GM19328 (cell line): ENCODE results near the gene COL5A1.
"Not testable (repeated sequence)": the region's sequence is repeated elsewhere in the genome, so short reads cannot be mapped to it uniquely, and the experiment has no call there.

Experiments used
- ATAC-seq: cut with Tn5 transposase; IDR thresholded peaks from one replicate; pipeline ENCODE4 v1.9.1; 2021; ENCODE audit warnings: mild to moderate bottlenecking, moderate library complexity; ENCODE audit not compliant: unreplicated experiment

COL5A1 gene

DNA sequence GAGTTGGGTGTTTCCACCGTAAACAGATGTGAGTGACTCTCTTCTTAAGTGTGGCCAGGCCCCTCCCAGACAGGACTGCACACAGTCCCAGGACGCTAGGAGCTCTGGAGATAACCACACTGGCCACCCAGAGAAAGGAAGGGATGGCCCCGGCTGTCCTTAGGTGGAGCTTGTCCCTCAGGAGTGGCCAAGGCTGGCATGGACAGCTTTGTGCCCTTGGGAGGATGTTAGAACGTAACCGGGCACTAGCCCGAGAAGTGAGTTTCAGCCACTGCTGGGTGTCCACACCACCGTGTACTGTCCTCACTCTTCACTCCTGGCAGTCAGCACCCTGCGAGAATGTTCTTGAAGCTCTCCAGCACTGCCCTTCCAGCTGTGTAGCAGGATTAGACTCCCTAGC is 203.2 kb downstream of the COL5A1 start:
- ATAC-seq = no peak

DNA sequence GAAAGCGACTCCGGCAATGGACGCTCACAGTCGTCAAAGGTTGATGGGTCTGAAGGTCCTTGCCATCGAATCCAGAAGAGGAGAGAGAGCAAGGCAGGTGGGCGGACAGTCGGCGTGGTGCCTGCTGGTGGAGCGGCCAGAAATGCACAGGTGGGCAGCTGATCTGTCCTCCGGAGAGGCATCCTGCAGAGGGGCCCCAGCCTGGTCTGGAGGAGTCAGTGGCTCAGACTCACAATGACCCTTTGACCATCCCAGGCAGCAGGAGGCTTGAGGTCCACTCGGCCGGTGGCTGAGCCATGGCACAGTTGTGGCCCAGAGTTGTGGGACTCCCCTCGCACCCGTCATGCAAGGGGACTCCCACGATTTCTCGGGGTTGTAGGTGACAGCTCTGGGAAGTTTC is 204.6 kb downstream of the COL5A1 start:
- ATAC-seq = no peak

DNA sequence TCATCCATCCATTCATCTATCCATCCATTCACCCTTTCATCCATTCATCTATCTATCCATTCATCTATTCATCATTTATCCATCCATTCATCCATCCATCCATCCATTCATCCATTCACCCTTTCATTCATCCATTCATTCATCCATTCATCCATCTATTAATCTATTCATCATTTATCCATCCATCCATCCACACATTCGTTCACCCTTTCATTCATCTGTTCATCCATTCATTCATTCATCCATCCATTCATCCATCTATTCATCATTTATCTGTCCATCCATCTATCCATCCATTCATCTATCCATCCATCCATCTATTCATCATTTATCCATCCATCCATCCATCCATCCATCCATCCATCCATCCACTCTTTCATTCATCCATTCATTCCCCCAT is 205.1 kb downstream of the COL5A1 start:
- no peak for ATAC-seq

DNA sequence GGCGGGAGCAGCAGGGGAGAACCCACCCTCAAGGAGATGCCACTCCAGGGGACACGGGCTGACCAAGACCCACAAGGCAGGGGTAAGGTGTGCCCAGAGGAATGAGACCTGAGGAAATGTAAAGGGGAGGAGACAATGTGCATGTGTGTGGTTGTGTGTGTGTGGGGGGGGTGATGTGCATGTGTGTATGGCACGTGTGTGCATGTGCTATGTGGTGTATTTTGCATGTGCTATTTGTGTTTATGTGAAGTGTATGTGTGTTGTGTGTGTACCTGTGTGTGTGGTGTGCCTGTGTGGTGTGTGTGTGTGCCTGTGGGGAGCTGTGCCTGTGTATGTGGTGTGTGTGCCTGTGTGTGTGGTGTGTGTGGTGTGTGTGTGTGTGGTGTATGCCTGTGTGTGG is 205.5 kb downstream of the COL5A1 start:
- ATAC-seq = no peak

DNA sequence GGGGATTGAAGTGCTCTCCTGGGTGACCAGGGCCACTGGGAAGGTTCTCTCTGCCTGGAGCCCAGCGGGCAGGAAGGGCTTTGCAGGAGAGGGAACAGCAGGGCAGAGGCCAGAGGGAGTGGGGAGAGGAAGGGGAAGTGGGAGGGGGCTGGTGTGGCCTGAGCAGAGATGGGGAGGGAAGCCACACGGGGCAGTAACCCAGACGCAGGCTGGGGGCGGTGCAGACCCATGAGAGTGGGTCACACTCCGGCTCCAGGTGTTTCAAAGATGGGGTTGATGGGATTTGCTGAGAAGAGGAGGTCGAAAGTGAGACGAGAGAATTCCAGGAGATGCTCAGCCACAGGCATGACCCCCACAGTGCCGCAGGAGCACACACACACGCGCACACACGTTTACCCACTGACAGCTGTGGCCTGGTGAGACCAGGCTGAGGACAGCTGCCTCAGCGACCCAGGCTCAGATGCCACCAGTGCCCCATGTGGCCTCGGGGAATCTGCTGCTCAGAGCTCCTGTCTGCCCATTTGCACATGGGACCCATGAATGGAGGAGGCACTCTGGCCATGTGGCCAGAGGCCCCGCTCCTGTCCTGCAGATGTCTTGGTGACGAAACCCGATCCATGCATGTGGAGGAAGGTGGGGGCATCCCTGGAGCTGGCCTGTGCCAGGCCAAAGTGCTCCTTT is 206.3 kb downstream of the COL5A1 start:
- no peak for ATAC-seq

DNA sequence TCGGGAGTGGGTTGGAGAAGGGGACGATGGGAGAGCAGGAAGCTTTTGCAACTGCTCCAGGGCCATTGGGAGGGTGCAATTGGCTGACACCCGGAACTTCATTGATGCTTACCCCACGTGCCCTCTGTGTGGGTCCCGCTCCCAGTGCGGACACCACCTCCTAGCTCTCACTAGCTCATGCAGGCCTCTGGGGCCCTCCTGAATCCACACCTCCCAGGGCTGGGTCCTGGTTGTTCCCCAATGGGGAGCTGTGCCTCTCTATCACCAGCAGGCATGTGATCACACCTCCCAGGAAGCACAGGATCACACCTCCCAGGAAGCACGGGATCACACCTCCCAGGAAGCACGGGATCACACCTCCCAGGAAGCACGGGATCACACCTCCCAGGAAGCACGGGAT is 206.9 kb downstream of the COL5A1 start:
- ATAC-seq = no peak

DNA sequence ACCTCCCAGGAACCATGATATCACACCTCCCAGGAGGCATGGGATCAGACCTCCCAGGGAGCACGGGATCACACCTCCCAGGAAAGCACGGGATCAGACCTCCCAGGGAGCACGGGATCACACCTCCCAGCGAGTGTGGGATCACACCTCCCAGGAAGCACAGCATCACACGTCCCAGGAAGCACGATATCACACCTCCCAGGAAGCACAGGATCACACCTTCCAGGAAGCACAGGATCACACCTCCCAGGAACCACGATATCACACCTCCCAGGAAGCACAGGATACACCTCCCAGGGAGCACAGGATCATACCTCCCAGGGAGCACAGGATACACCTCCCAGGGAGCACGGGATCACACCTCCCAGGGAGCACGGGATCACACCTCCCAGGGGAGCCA is 209.0 kb downstream of the COL5A1 start:
- ATAC-seq = no peak

DNA sequence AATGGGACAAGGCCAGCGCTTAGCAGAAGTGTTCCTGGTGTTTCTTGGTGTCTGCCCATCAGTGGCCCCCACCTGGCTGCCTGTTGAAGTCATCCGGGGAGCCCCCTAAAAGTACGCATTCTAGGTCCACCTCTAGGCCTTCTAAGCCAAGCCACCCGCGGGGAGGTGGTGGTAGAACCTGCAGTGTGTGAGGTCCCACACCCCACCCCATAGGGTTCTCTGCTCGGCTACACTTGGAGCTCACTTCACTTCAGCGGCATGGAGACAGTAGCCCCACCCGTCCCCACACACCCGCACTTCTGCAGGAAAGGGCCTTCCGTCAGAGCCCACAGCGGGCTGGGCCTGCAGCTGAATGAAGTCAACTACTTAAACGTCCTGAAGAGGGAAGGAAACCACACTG is 209.4 kb downstream of the COL5A1 start:
- no peak for ATAC-seq

DNA sequence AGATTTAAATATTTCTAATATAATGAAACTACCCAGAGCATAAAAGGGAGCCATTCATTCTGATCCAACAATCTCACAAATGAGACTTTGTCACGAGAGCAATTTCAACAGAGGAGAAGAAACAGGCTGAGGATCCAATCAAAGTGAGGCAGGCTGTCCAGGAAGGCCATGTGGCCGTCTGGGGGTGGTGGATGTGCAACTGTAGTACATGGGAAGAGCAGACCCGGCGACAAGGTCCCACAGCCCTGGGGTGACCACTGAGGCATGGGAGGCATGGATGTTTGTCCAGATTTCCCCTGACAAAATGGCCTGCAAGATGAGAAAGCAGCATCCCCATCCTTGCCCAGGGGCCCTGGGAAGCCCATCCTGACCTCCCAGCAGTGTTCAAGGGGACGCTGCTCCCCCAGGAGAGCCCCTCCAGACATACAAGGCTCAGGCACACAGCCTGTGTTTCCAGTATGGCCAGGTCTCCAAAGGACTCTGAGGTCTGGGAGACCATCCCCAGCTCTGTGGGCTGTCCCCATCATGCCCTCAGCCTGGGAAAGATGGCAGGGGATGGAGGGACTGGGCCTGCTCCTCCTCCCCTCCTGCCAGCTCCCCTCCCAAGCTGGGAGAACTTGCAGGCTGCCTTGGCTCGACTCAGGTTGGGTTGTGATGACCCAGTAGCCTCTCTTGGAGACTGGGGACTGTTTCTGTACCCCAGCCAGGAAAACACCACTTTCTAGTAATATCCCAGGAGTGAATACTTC is 211.5 kb downstream of the COL5A1 start:
- no peak for ATAC-seq

DNA sequence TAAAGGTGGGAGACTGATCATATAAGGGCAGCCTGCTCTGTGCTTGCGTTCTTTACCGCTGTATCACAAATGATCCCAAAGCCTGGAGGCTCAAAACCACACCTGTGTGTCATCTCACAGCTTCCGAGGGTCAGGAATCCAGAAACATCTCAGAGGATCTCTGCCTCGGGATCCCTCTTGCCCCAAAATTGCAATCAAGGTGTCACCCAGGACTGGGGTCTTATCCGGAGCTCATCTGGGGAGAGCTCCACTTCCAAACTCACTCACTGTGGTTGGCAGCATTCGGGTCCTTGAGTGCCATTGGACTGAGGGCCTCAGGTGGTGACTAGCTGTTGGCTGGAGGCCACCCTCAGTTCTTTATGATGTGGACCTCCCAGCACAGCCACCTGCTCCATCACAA is 212.3 kb downstream of the COL5A1 start:
- no peak for ATAC-seq

DNA sequence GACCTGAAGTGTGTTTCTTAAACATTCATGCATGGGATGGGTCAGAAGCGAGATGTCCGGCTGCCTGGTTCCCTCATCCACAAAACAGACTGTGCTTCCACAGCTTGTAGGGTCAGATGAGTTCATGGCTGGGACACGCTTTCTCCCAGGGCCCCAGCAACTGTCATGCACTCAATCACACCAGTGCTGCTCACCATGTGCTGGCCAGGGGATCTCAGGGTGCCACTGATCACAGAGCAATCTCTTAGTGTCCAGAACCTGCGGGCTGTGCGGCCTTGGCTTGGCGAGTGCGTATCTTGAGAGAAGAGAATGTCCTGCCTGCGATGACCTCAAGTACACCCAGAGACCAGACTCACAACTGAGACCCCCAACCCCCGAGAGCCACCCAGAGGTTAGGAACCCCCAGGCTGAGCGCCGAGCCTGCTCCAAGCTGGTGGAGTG is 213.0 kb downstream of the COL5A1 start:
- no peak for ATAC-seq

DNA sequence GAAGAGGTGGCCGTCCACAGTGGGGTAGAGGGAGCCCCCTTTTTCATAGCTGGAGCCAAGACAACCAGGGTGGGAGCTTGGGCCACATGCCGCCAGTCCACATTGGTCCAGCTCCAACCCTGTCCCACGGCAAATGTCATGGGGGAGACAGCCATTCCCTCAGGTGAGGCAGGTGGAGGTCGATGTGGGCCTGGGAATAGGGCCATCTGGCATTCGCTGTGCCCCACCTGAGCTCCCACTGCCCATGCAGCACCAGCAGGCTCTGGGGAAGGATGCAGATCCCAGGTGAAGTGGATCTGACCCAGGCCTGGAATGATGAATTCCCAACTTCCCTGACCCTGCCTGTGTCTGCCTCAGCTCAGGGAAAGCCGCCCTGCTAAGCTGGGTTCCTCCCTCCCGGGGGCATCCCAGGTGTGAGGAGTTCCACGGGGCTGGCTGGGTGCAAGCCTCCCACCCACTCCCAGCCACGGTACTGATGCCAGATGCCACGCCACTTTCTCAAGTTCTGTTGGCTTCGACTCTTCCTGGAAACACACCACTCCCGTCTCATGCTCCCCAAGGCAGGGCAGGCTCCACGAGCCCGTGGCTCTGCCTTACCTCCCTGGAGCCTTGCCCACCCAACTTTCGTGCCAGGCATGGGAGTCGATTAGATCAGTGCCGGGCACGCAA is 213.8 kb downstream of the COL5A1 start:
- no peak for ATAC-seq

DNA sequence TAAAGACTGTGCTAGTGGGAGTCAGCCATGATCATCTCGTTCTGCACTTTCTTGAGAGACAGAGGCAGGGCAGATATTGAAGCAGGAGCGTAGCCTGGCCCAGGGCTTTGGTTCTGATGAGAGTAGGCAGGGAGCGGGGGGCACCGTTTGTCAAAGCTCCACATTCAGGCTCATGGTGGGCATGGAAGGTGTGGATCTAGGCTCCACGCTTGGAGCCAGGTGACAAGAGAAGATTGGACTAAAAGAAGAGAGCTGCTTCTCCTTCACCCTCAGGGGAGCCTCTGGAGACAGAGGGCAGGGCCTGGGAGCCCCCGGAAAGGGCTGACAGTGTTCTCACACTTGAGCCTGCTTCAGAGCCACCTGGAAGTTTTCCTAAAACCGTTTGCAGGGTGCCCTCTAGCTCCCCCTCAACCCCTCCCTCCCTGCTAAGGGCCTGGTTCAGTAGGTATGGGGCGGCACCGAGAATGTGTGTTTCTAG is 214.3 kb downstream of the COL5A1 start:
- no peak for ATAC-seq

DNA sequence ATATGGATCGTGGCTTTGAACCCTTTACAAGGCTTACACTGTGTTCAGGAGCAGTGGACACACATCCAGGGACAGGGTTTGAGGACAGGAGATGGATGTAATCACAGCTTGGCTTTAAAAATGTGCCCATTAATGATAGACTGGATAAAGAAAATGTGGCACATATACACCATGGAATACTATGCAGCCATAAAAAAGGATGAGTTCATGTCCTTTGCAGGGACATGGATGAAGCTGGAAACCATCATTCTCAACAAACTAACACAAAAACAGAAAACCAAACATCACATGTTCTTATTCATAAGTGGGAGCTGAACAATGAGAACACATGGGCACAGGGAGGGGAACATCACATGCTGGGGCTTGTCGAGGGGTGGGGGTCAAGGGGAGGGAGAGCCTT is 215.8 kb downstream of the COL5A1 start:
- ATAC-seq = not testable (repeated sequence)

DNA sequence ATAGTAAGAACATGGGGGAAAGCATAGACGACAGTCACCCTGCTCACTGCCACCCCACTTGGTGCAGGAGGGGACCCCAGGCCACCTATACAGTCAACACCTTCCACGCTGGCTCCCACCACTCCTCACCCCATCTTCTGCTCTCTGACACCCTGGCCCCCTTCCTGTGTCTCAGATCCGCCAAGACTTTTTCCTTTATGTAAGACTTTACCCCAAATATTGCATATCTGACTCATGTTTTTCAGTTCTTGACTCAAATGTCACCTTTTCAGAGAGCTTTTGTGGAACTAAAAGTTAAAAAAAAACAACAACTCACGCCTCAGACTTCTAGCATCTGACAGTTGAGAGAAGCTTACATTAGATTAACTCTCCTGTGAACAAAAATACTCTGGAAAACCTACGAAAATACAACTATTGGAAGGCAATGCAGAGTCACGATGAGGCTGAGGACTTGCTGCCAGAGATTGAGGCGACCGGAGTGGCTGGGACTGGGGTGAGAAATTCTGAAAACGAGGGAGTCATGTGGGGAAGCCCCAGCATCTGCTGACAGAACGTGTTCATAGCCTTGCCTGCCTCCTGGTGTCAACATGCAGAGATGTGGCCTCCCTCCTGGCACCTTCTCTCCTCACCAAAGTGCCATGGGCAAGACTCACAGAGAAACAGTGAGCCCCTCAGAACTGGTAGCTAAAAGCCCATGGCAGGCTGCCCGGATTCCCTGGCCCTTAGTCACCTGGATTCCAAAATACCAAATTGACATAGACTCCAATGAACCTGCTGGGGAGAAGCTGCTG is 216.6 kb downstream of the COL5A1 start:
- peak; percentile 65 for ATAC-seq

DNA sequence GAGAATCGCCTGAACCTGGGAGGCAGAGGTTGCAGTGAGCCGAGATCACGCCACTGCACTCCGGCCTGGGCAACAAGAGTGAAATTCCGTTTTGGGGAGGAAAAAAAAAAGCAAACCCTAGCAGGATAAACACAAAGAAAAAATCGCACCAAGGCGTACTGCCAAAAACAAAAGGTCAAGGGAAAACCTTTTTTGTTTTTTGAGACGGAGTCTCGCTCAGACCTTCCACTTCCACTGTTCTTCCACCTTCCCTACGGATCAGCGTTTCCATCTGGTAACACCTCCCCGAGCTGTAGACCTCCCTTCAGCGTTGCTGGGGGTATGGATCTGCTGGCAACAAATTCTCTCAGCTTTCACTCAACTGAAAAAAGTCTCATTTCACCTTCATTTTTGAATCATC is 218.9 kb downstream of the COL5A1 start:
- no peak for ATAC-seq

DNA sequence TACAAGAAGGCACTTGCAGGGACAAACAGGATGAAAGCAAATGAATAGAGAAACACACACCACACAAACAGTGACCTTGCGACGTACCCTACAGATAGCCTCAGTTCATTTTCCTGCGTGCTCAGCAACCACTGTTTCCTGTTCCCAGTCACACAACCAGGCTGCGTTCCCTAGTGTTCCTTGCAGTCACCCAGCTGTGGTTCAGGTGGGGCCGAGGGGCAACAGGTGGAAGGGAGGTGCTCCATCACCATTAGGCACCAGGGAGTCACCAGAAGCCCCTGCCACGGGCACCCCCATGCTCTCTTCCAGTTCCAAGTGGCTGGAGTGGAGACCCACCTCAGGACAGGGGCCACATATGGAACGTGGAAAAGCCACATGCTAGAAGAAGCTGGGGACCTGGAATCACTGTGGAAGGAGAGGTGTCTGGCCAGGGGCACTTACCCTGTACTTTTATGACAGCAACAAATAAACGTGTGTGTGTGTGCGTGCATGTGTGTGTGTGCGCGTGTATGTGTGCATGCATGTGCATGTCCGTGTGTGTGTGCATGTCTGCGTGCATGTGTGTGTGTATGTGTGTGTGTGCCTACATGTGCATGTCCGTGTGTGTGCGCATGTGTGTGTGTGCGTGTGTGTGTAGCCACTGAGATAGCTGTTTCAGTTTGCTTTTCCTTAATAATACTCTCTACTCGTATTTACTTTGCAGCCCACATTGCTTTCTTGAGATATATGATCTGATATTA is 220.2 kb downstream of the COL5A1 start:
- no peak for ATAC-seq

DNA sequence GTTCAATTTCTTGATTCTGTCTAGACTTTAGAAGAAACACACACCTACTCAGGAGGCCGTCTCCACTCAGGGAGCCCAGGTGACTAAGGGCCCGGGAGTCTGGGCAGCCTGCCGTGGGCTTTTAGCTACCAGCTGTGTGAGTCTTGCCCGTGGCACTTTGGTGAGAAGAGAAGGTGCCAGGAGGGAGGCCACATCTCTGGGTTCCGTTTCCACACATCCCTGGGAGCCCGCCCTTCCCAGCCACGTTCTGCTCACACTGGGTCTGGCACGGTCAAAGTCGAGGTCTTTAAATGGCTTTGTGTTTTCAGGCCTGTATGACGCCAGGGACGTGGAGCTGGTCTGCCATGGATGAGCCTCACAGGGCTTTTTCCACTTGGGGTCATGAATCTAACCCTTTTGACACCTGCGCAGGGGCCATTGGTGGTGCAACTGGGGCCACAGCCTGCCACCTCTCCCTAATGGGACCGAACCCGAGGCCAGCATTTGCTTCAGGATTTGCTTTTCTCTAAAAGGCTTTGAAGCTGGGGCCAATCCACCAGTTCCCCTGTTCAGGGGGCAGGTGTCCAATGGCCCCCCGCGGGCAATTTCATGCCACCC is 221.8 kb downstream of the COL5A1 start:
- ATAC-seq = no peak

DNA sequence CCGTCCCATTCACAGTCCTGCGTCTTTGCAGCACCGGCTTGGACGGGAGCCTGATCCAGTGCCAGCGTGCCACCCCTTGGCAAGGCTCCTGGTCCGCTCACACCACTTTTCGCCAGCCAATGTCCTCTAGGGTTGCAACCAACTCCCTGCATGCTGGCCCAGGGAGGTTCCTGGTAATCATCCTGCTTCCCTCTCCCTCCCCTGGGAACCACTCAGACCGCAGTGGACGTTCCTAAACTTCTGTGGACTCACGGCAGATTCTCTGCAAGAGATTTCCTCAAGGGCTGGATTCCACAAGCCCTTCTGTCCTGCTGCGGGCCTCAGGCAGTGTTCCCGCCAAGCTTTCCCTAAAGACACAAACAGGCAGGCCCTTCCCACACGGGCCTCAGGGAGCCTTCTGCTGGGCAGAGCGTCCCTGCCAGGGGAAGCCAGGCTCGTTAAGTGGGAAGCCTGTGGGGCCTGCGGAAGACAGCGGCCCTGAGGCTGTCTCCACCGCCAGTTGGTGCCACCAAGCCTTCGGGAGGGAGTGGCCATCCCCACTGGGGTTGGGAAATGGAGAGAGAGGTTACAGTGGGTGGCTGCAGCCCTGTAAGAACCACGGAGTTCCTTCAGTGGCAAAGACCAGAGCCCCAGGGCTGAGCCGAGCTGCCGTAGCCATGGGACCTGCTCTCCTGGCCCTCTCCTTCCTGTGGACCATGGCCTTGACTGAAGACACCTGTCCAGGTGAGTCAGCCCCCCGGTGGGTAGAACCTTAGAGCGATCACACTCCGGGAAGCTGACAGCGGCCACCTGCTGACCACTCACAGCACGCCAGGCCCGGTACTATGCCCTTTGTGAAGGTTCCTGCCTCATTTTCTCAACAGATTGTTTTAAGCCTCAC is 222.6 kb downstream of the COL5A1 start:
- ATAC-seq = no peak
